Right forelimb (tissue), 1 donor: ENCODE results near the gene DNAJC16.

Source experiments
- DNase-seq: peaks from one replicate; pipeline ENCODE4 v3.0.0-alpha.2; 2018

Gene DNAJC16

DNA sequence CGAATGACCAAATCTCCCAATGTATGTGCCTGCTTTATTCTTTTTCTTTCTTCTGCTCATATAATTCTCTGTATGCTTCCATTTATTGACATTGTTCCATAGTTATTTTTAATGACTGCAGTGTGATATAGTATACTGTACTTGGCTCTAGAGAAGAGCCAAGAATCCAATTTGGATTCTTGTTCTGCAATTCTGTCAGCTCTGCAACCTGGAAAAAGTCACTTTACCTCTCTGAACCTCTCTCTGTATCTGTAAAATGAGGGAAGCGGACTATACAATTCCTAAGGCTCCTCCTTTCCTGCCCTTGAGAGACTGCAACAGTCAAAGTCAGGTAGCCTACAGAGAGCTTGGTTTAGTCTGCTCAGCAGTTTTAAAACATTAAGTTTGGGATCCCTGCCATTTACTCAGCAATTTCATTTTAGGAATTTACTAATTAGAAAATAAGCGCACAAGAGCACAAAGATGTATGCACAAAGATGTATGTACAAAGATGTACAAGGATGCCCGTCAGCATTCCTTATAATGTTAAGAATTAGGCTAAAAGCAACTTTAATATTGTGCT, 14.7 kb downstream of the DNAJC16 start:
- no peak for DNase-seq

DNA sequence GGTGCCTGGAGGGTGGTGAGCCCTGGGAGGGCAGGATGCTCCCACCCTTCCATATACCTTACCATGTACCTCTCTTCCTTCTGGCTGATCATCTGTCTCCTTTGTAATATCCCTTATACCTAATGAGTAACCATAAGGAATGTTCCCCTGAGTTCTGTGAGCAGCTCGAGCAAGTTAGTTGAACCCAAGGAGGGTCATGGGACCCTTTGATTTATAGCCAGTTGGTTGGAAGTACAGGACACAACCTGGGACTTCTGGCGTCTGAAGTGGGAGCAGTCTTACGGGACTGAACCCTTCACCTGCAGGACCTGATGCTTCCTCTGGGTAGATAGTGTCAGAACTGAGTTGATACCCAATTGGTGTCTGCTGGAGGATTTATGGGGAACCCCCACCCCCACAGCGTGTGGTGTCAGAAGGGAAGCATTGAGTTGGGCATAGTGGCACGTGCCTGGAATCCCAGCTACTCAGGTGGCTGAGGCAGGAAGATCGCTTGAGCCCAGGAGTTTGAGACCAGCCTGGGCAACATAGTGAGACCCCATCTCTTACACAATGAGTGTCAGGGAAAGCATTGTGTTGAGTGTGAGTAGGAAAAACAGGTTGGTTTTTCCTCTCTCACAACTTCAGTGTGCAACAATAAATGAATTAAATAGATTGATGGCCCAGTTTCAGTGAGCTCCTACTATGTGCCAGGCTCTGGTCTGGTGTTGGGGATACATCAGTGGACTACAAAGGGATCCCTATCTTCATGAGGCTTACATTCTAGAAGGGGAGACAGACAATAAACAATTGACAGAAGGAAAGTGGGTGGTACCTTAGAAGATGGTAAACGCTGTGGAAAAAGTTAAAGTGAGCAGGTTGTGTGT, 16.0 kb downstream of the DNAJC16 start:
- no peak for DNase-seq

DNA sequence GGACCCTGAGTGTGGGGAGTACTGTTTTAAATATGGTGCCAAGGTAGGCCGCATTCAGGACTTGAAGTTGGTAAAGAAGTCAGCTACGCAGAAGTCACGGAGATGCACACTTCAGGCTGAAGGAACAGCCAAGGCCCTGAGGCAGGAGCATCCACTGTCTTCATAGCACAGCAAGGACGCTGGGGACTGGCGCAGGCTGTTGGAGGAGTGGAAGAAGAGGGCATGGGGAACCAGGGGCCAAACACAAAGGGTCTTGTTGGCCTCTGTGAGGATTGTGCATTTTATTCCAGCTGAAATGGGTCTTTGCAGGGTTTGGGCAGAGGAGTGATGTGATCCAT, 16.6 kb downstream of the DNAJC16 start:
- DNase-seq = no peak

DNA sequence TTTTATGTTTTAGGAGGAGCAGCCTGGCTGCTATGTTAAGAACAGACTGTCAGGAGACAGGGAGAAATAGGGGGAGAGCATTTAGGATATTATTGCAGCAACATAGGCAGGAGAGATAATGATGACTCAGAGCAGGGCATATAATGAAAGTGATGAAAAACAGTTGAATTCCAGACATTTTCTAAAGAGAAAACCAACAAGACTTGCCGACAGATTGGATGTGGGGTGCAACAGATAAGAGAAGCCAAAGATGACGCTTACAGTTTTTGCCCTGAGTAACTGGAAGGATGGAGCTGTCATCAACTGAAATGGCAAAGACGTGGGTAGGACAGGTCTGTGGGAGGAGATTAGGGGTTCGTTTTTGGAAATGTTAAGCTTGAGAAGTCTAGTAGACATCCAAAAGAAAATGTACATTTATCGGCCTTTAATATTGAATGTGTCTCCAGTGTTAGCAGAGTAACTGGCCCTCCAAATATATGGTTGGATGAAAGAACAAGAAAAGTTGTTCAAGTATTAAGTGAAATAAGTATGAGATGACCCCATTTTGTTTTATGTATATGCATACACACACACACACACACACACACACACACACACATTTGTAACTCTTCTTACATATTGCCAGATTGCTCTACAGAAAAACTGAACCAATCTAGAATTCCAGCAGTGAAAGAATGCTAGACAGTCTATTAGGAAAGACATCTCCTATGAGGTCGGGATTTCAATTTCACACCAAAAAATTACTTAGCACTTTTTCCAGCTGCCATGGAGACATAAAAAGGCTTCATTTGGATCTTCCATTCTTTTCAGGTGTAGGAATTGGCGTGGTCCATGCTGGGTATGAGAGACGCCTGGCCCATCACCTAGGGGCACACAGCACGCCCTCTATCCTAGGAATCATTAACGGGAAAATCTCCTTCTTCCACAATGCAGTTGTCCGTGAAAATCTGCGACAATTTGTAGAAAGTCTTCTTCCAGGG, 17.2 kb downstream of the DNAJC16 start:
- no peak for DNase-seq

DNA sequence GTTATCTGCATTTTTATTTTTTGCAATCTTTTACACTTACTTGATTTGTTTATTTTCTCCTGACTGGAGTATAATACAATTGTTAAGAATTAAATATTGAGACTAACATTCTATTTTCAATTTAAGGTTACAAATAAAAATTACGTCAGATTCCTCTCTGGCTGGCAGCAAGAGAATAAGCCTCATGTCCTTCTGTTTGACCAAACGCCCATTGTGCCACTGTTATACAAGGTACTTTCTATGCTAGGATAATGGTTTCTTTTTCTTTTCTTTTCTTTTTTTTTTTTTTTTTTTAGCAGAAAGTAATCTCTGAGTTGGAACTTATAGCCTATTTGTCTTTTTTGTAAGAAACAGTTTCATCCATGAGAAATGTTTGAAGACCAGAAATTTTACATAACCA, 20.0 kb downstream of the DNAJC16 start:
- no peak for DNase-seq

DNA sequence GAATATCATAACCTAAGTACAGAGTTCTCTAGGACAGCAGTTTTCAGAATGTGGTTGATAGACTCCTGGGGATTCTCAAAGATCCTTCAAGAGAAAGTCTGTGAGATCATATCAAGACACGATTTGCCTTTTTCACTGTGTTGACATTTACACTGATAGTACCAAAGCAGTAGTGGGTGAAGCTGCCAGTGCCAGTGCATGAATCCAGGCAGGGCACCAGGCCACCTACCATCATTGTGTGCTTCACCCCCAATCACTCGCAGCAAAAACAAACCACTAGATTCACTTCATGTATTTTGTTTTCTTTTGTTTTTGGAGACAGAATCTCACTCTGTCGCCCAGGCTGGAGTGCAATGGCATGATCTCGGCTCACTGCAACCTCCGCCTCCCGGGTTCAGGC, 23.9 kb downstream of the DNAJC16 start:
- DNase-seq = no peak

DNA sequence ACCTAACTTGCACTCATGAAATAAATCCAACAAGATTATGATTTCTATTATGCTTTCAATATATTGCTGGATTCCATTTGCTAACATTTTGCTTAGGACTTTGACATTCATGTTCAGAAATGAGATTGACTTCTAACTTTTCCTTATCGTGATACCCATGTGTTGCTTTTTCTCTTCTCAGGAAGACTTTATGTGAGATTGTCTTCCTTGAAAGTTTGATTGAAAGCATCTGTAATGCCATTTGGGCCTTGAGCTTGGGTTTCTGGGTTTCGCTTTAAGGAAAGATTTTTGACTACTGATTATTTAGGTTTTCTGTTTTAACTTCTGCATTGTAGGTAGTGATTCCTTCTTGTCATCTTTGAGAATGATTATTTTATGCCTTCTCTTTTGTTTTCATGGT, 30.4 kb downstream of the DNAJC16 start:
- DNase-seq = no peak

DNA sequence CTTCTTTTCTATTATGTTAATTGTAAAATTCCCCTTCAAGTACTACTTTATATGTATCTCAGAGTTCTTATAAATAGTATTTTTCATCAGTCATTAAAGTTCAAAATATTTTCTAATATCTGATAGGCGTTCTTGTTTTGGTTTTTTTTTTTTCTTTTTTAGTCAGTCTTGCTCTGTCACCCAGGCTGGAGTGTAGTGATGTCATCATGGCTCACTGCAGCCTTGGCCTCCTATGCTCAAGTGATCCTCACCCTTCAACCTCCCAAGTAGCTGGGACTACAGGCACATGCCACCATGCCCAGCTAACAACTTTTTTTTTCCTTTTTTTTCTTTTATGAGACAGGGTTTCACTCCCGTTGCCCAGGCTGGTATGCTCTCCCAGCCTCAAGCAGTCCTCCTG, 30.9 kb downstream of the DNAJC16 start:
- no peak for DNase-seq

DNA sequence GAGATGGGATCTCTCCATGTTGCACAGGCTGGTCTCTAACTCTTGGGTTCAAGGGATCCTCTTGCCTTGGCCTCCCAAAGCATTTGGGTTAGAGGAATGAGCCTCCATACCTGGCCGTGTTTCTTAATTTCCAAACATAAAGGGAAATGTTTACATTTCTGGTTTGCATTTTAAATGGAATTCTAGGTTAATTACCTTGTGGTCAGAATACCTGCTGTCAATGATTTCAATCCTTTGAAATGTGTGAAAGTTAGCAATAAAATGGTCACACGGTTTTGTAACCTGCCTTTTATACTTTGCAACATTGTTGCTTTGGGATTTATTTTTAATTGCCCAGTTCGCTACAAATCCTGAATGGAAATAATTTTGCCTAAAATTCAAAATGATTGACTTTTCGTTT, 31.9 kb downstream of the DNAJC16 start:
- no peak for DNase-seq

DNA sequence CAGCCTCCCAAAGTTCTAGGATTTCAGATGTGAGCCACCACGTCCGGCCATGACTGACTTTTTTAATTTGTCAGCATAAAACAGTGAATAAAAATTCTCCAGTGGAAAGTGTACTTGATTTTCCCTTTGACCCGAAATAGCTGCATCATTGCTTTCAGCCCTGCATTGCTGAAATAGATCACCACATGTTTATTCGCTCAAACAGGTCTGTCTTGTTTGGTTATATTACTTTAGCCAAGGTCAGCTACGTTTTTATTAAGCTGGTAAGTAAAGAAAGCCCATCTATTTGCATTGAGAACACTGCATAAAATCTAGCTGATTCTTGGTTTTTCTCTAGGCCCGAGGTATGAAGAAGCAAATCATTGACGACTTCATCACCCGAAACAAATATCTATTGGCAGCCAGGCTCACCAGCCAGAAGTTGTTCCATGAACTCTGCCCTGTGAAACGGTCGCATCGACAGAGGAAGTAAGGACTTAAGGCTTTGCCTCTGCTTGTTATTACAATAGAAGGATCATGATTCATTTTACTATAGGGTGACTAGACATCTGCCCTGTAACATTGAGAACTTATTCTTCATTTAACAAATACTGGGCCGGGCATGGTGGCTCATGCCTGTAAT, 32.7 kb downstream of the DNAJC16 start:
- no peak for DNase-seq

DNA sequence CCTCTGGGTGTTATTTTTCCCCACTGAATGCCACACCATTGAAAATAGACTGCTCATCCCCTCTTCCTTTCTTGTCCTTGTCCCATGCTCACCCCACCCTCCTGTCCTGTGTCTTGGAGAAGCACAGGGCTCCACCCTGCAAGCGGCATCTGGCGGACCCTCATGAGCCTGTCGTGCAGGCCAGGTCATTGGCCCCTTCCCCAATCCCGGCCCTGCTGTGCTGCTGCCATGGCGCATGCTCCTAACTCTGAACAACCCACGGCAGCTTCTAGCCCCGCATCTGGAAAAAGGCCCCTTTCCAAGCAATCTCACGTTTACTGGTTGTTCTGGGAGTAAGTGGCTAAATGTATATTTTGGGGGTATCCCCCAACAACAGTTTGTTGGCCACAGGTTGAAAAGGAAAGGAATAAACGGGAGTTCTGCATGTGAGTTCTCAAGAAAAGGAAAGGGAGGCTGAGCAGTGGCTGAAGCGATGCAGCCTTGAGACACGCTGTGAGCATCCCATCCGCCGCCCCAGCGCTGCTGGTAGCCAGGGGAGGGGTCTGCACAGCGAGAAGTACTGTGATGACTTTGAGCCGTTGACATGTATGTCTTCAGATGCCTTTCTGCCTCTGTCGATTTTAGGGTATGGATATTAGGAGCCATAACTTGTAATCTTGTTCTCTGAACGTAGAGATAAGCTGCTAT, 41.9 kb downstream of the DNAJC16 start:
- no peak for DNase-seq

DNA sequence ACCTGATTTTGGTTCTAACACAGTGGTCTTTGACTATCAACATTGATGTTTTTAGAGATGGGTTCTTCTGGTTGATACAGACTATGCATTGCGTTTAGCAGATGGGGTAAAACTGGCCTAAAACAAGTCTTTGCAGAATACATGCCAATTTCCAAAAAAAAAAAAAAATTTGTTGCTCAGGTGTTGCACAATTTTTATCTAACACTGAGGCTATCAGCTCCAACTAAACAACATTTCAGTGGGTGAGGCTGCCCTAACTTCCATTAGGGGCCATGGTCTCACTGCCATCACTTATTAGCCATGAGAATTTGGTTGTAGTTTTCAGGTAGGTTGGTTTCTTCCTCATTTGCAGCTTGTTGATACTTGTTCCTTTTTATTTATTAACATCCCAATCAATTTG, 44.2 kb downstream of the DNAJC16 start:
- DNase-seq = no peak

DNA sequence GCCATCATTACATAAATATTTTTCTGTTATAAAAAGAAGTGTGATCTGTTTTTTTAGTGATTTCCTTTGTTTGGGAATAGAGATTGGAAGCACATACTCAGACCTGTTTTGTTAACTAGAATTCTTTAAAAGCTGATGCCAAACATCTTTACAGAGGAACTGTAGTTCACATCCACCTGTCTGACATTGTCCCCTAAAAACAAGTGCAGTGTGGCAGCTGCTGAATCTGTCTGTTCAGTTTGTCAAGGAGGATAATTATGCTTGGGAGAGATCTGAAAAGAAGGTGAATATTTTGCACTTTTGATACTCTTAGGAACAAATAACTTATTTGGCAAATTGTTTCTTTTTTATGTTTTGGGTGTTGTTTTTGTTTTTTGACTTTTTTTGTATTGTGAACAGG, 44.6 kb downstream of the DNAJC16 start:
- DNase-seq = no peak

DNA sequence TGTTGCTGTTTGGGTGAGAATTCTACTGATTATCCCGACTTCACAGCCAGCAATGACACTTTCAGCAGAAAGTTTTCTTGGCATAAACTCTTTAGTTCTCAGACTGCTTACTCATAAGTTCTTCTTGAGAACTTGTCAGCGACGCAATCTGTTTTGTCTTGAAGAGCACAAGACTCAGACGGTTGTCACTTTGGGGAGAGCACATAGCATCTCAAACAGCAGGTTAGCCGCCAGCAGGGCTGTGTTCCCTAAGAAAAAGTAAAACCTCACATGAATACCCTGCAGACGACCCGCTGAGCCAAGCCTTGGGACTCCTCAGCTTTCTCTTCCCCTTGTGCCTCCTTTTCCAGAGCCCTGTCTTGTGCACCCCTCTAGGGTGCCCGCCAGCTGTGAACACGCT, 46.8 kb downstream of the DNAJC16 start:
- DNase-seq = no peak

DNA sequence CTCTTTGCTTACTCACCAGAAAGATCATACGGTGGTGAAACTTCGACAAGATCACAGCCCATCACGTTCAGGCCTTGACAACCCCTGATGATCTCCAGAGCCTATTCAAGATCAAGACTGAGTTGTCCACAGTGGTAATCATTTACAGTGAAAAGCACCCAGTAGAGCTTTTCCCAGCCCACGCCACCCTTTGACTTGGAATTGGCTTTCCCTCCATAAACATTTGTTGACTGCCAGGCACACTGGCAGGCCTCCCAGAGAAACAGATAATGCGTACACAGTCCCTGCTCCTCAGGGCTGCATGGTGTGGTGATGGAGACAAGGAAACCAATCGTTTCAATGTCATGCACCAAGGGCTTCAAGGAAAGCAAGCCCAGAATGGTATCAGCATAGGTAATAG, 48.1 kb downstream of the DNAJC16 start:
- DNase-seq = no peak

DNA sequence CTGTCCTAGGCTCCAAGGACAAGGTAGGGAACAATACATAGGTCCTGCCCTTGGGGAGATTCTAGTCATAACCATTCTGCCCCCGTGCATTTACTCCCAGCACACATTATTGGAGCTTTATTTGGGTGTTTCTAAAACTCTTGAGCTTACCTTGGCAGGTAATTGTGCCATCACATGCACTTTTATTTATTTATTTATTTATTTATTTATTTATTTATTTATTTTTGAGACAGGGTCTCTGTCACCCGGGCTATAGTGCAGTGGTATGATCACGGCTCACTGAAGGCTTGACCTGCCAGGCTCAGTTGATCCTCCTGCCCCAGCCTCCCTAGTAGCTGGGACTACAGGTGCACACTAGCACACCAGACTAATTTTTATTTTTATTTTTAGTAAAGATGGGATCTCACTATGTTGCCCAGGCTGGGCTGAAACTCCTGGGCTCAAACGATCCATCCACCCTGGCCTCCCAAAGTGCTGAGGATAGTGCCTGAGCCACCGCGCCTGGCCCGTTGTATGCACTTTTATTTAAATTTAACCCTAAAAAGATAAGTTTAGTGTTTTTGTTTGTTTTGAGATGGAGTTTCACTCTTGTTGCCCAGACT, 49.0 kb downstream of the DNAJC16 start:
- DNase-seq = no peak

DNA sequence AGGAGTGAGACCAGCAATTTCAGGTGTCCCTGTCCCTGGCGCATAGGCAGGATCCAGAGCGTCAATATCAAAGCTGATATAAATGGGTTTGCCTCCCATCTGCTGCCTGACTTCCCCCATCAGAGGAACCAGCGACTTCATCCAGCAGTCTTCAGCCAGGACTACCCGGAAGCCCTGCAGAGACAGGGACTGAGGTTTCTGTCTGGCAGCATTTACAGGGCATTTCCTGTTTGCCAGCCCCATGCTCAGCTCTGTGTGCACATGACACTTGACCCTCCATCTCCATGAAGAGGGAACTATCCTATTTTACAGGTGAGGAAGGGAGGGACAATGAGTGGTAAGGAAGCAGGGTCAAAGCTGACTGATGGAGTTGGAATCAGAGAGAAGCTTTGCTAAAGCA, 51.0 kb downstream of the DNAJC16 start:
- DNase-seq = no peak

DNA sequence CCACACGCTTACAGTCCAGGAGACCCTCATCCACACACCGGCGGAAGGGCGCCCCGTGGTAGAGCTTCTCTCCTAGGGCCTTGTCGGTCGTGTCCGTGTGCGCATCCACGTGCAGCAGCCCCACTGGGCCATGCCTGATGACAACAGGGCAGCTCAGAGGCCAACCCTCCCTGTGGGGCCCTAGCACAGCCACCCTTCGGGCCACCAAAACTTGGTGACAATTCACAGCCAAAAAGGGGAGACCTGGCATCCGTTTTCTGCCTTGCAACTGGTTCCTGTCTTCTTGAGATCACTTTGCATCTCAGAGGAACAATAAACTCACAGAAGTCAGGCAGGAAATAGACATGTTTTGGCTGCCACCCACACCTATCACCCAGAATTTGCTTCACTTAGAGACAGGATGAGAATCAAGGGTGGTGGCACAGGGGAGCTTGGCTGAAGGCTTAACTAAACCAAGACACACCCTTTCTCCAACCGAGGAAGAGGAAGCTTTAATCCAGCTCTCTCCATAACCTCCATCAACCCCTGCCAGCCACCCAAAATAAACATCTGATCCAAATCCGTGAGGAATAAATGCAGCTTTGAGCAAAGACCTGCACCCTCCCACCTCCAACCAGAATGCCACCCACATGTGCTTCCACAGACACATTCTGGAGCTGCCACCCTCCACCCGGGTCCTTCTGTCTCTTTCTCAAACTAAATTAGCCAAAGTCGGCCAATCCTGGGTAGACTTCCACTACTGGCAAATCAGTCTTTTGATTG, 52.5 kb downstream of the DNAJC16 start:
- no peak for DNase-seq

DNA sequence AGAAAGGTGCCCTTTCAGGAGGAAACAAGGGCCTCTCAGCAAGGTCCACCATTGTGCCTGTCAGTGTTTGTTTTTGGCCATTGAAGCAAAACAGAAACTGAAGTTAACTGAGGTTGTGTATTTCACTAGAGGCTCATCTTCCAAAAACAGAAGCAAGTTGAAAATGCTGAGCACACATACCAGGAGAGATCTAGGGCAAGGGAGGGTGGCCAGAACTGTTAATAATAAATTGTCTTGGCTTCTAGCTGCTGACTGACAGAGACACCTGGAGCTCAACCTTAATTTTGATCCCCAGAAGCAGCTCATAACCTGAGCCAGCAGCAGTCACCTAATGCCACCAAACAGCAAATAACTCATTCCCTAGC, 53.0 kb downstream of the DNAJC16 start:
- no peak for DNase-seq

DNA sequence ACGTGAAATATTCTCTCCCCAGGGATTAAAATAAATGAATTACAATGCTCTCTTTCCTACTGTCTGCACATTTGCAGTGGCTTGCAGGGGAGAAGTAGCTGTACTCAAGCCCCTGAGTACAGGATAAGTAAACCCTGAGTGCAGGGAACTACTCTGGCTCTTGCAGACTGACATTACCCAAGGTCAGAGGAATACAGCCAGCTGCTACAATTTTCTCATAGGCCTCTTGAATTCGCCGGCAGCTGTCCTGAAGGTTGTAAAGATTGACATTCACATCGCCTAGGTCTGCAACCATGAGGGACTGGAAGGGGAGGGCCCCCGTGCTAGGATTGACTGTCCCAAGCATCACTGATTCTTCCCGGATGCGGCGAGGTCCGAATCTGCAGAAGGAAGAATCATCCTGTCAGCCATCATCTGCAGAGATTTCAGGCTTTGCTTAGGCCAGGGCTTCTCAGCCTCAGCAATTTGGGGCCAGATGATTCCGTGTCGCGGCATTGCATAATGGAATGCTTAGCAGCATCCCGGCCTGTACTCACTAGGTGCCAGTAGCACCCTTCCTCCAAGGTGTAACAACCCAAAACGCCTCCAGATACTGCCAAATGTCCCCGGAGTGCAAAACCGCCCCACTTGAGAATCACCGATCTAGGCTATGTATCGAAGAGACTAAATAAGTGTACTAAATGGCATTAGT, 56.5 kb downstream of the DNAJC16 start:
- no peak for DNase-seq
